Stimulated activated CD4-positive, alpha-beta T cell treated with anti-CD3 and anti-CD28 coated beads, TNF-alpha, amount 100 ng/mL, for 1 hour (primary cell): ENCODE measurements around the gene STIM2.
A peak's percentile ranks its signal among the peaks of the same experiment; 100 is the strongest.

ENCODE experiments used
- DNase-seq, 3 donors: peaks; one replicate each; pipeline ENCODE4 v3.0.0-alpha.2; 2020; ENCODE audit warnings: low read depth in 3 of 3, low spot score in 1 of 3

The STIM2 gene

DNA sequence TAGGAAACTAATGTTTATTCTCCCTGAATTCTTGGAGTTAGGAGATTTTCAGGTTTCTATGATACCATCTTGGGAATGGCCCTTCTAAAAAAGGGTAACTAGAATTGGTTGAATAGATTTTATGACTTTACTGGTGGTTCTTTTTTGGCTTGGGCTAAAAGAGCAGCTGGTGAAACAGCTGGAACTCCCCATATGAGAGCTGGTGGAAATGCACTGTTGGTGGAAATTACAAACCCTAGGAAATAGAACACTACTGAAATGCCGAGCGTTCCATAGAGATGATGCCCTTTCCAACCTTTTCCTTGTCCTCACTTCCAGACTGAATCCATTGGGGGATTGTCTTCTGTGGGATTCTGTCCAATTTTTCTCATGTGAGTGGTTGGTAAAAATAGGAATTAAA is 139.5 kb downstream of the STIM2 start:
- no peak for DNase-seq

- DNase-seq = no peak
Measured at GRCh38 chr4:27000820-27001219, 140.2 kb downstream of the STIM2 start.

DNA sequence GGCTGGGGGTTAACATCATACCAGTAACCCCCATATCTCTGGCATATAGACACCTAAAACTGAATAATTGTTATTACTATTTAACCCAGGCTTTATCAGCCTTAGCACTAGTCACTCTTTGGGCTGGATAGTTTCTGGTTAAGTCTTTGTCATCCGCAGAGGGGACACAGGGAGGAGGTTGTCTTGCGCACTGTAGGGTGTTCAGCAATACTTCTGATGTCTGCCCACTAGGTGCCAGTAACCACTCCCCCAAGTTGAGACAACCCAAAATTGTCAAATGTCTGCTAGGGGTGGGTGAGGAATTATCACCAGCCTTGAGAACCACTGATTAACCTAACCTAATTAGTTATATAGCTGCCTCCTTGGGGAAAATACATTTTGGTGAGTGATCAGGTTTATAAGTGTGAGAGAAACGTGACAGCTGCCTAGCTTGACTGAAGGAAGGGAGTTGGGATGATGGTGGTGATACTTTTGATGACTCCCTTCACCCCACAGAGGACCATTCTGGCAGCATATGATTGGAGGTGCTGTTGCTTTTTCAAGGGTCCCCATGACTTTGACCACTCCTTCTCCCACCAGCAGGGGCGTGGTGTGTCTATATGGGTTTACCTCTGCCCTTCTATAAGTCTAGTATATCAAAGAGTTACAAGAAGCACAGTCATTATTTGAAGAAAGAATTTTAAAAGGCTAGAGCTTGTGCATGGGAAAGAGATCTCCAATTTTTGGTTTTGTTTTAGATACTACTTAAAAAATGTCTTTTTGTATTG is 140.9 kb downstream of the STIM2 start:
- no peak for DNase-seq

- DNase-seq = peak in 1 of 3 donors; percentile 5
Measured at GRCh38 chr4:27003642-27004113, 143.0 kb downstream of the STIM2 start.

- DNase-seq = no peak
Measured at GRCh38 chr4:27005501-27005900, 144.9 kb downstream of the STIM2 start.

GRCh38 chr4:27005905-27006590 is 145.4 kb downstream of the STIM2 start:
- no peak for DNase-seq

GRCh38 chr4:27006646-27007045 is 146.0 kb downstream of the STIM2 start:
- DNase-seq = no peak

GRCh38 chr4:27007507-27007906 is 146.9 kb downstream of the STIM2 start:
- DNase-seq = no peak

DNA sequence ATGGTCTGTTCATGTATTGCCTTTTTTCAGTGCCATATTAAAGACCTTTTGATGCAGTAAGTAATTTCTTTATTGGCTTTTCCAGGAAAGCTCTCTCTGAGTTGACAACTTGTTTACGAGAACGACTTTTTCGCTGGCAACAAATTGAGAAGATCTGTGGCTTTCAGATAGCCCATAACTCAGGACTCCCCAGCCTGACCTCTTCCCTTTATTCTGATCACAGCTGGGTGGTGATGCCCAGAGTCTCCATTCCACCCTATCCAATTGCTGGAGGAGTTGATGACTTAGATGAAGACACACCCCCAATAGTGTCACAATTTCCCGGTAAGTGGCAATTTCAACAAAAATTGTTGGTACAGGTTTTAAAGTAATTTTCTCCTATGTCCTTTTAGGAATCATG is 148.0 kb downstream of the STIM2 start:
- no peak for DNase-seq

GRCh38 chr4:27009539-27009938 is 148.9 kb downstream of the STIM2 start:
- no peak for DNase-seq

GRCh38 chr4:27010334-27010940 is 149.8 kb downstream of the STIM2 start:
- DNase-seq = peak; percentile 15 to 39 (median 29)

DNA sequence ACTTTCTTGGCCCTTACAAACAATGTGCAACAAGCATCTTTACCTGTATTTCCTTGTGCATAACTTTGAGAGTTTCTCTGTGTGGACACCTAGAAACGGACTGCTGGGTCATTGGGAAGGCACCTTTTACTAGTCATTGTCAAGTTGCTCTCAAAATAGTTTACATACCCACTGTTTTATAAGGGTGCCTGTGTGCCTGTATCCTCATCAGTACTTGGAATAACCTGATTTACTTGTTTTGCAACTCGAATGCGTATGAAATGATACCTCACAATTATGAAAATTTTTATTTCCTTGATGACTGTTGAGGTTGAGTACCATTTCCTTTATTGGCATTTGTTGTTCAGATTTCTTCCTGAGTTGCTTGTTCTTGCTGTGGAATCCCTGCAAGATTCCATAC is 150.8 kb downstream of the STIM2 start:
- DNase-seq = no peak

GRCh38 chr4:27013012-27013411 is 152.4 kb downstream of the STIM2 start:
- no peak for DNase-seq

- no peak for DNase-seq
Measured at GRCh38 chr4:27016551-27016950, 155.9 kb downstream of the STIM2 start.

GRCh38 chr4:27017623-27018022 is 157.0 kb downstream of the STIM2 start:
- DNase-seq = no peak

GRCh38 chr4:27018076-27018475 is 157.4 kb downstream of the STIM2 start:
- no peak for DNase-seq

- DNase-seq = no peak
Measured at GRCh38 chr4:27018910-27019309, 158.3 kb downstream of the STIM2 start.

- DNase-seq = no peak
Measured at GRCh38 chr4:27019766-27020165, 159.1 kb downstream of the STIM2 start.

- no peak for DNase-seq
Measured at GRCh38 chr4:27020203-27020602, 159.6 kb downstream of the STIM2 start.

- DNase-seq = no peak
Measured at GRCh38 chr4:27020603-27021002, 160.0 kb downstream of the STIM2 start.

- no peak for DNase-seq
Measured at GRCh38 chr4:27022963-27023362, 162.3 kb downstream of the STIM2 start.

- DNase-seq = no peak
Measured at GRCh38 chr4:27023366-27023765, 162.7 kb downstream of the STIM2 start.
